ENCODE measurements around the gene AATK.
A peak's percentile ranks its signal among the peaks of the same experiment; 100 is the strongest.
"Not testable (repeated sequence)": the region's sequence is repeated elsewhere in the genome, so short reads cannot be mapped to it uniquely, and the experiment has no call there.

Gene AATK

DNA sequence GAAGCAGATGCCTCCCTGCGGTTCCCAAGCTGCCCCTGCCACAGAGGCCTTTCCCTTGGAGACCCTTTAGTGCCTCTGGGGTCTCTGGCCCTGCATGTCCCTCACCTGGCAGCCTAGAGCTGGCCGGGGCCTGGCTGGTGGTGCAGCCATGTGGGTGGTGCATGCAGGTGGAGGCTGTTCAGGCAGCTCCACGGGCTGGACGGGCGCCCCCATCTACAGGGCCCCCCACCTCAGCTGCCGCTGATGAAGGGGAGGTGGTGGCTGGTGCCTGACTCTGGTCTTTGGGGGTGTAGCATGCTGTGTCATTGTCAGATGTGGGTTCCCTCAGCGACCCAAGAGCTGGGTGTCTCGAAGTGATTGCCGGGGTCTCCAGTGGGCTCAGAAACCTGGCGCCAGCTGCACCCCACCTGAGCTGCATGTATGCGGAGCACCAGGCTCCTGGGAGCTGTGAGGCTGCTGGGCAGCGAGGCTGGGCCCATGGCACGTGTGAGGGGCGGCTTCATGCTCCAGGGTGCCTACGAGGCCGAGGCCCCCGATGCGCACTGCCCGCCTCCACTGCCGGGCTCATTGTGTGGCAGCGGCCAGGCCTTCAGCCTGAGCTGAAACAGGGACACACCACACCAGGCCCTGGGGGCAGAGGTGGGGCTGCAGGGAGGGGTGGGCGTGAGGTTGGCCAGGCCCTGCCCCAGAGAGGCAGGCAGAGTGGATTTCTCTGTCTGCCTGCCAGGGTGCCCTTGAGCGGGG, 74.1 kb downstream of the AATK start:
- DNase-seq (ENCODE audit: low spot score) = no peak

DNA sequence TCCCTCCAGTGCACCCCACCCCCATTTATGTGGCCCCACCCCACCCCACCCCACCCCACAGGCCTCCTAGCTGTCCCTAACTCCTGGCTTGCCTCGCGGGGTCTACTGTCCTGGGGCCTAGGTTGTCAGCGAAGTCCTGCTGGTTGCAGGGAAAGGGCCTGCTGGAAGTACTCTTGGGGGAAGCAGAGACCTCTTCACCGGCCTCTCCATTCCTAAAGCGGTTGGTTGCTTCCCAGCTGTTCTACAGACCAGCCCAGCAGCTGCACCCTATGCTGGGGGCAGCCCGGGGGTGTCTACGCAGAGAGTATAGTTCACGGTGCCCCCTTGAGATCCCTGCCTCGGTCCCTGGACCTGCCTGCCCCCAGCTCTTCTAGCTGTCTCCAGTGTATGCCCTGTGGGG, 74.9 kb downstream of the AATK start:
- DNase-seq (ENCODE audit: low spot score) = no peak

GRCh38 chr17:81090361-81091136, 75.5 kb downstream of the AATK start:
- DNase-seq (ENCODE audit: low spot score) = peak; percentile 32

DNA sequence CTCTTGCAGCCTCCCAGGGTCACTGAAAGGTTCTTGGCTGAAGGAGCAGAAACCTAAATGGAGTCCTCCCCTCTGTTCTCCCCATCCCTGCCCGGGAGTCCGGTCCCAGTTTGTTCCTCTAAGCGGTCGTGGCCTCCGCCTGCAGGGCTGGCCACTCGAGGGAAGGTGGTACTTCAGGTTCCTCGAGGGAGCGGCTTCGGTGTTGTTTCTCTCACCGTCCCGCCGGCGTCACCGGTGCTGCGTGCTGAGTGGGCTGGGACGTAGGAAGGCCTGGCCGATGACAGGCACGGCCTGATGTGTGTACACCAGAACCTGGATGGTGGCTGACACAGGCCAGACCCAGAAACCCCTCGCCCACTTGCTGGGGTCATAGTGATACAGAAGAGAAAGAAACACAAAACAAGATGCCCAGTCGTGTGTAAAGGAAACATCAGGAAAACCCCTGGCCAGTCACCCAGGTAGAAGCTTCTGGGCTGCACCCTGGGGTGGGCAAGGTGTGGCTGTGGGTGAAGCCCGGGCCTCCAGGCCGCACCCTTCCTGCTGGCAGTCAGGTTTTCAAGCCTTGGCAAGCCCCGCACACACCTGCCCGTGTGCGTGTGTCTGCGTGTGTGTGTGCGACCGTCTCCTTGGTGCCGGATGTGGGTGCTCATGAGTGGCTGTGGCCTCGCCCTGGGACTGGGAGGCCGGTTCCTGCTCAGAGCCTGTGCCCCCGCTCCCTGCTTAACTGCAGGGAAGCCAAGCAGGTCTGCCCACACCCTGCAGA, 79.1 kb downstream of the AATK start:
- no peak for DNase-seq (ENCODE audit: low spot score)

GRCh38 chr17:81085420-81085911, 80.6 kb downstream of the AATK start:
- no peak for DNase-seq (ENCODE audit: low spot score)

DNA sequence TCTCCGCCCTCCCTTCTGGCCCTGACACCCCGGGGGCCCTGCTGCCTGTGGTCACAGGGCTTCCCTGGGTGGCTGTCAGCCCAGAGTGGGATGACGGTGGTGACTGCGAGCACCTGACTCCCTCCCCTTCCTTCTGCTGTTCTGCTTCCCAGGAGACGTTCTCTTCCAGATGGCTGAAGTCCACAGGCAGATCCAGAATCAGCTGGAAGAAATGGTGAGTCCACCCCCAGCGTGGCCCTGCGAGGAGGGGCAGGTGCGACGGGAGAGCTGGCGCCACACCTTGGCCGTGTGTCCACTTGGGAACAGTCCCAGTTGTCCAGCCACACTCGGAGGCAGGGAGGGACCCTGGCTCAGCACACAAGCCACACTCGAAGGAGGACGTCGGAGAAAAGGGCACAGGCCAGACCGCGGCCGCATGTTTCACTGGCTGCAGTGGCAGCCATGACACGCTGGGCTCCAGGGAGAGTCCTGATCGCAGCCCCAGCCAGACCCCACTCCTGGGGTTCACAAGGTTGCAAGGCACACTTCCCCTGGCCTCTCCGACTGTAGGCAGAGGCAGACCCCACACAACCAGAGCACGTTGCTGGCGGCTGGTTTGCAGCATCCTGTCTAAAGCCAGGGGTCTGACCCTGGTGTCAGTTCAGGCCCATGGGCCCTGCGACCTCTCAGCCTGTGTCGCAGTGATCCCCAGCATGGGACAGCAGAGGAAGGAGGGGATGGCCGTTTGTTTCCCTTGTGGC, 81.2 kb downstream of the AATK start:
- DNase-seq (ENCODE audit: low spot score) = no peak

DNA sequence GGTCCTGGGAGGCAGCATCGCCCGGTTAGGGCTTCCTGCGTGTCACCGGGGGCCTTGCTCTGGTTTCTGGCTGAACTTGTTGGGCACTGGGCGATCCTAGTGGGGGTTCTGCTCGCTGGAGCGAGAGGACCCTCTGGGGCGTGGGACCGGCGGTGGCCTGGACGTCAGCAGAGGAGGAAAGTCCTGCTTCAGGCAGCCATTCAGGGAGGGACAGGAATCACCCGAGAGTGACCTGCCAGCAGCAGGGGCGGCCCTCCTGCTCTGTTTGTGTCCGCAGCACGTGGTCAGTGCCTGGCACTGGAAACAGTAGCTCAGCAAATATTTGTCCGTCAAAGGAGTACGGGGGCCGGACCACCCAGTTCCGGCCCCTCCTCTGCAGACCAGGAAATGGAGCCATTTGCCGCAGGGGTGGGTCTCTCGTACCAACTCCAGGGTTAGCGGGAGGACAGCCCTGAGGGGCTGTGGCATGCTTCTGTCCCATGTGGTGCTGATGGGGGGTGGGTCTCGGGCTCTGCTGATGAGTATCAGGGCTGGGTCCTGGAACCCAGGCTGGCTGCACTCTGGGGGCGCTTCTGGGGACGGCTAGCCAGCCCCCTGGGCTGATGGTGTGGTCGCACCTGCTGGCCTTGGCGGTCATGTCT, 82.8 kb downstream of the AATK start:
- no peak for DNase-seq (ENCODE audit: low spot score)

DNA sequence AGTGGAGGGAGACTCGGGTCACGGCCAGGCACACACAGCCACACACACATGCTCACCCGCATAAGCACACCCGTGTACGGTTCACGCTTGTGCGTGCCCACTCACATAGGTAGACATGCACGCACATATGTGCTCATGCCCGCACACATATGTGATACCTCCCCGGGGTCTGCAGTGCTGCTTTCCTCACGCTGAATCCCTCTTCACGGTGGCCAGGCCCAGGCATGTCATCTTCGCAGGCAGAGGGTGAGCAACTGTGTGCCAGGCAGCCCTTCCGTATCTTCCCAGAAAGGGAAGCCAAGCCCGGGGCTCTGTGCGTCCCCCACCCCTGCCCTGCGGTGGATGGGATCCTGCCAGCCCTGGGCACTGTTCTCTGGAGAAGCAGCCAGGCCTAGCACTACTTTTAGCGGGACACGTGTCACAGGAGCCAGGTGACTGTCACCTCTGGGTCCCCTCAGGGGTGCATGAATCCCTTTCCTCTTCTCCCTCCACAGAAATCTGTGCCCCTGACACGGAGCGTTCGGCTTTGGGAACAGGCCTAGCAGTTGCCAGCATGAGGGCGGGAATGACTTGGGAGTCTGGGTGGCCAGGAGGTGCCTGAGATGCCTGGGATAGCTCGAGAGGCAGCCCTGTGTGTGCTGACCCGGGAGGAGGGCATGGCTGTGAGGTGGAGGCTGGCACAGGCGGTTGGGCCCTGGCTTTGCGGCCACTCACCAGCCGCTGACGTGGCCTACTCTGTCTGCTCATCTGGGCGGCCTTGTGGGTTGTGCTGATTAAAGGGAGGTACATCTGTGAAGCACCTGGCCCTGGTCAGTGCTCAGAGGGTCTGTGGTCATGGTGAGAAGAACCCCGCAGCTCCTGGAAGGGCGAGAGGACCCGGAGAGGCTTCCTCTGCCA, 83.6 kb downstream of the AATK start:
- DNase-seq (ENCODE audit: low spot score) = no peak

DNA sequence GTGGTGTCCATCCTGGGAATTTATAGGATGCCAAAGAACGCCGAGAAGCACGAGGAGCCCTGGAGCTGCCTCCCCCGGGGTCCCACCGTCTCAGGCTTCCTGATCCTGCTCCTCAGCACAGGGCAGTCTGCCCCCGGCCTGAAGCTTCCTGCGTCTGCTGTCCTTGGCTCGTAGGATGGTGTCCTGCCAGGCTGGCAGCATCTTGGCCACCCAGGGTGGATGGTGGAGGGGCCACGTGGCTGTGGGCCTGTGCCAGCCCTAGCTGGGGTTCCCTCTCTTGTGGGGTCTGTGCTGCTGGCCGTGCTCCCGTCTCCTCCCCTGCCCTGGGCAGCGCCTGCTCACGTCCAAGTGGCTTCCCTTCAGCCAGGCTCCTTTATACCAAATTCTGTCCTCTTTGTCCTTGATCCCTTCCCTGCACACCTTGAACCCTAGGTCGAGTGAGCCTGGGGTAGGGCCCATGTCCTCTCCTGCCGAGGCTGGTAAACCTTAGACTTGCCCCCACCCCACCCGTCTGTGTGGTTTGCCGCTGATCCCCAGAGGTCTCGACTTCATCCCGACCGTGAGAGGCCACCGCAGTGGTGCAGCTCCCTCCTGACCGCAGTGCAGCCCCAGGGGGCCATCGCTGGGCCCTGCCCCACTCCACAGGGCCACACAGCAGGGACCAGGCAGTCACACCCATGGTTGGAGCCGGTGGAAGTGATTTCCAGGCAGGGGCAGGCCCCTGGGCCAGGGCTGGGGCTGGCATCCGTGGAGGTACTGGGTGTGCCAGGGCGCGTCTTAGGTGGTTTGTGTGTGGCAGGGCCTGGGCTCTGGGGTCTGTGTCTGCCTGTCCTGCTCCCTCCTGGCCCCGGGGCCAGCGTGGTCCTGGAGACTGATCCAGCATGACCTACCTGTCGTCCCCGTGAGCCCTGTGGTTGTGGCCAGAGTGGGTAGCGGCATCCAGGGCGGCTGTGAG, 84.5 kb downstream of the AATK start:
- no peak for DNase-seq (ENCODE audit: low spot score)

- no peak for DNase-seq (ENCODE audit: low spot score)
These were observed 86.0 kb downstream of the AATK start for GRCh38 chr17:81080019-81080418.

- not testable (repeated sequence) for DNase-seq (ENCODE audit: low spot score)
These were observed 87.8 kb downstream of the AATK start for GRCh38 chr17:81078026-81078913.

DNA sequence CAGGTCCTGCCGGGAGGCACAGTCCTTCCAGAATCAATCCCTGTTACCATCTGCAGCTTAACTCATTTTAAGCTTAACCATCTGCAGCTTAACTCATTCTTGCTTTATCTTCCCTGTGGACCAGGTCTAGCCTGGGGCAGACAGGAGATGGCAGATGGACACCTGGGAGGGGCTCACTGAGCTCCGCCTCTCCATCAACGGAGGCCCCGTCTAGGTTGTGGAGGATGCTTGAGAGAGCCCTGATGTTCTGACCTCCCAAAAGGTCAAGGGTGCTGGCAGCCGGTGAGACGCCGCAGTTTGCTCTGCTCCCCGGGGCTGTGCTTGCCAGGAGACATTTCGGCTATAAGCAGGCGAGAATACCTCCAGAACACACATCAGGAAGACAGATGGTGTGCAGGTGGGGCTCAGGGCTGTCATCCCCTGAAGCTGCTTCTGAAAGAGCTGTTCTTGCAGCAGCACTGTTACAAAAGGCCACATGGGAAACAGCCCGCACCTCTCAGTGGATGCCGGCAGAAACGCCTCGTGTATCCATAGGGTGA, 89.8 kb downstream of the AATK start:
- no peak for DNase-seq (ENCODE audit: low spot score)

GRCh38 chr17:81075307-81075706, 90.7 kb downstream of the AATK start:
- no peak for DNase-seq (ENCODE audit: low spot score)

- DNase-seq (ENCODE audit: low spot score) = no peak
These were observed 91.1 kb downstream of the AATK start for GRCh38 chr17:81074875-81075274.

- DNase-seq (ENCODE audit: low spot score) = no peak
These were observed 91.8 kb downstream of the AATK start for GRCh38 chr17:81073967-81074839.

DNA sequence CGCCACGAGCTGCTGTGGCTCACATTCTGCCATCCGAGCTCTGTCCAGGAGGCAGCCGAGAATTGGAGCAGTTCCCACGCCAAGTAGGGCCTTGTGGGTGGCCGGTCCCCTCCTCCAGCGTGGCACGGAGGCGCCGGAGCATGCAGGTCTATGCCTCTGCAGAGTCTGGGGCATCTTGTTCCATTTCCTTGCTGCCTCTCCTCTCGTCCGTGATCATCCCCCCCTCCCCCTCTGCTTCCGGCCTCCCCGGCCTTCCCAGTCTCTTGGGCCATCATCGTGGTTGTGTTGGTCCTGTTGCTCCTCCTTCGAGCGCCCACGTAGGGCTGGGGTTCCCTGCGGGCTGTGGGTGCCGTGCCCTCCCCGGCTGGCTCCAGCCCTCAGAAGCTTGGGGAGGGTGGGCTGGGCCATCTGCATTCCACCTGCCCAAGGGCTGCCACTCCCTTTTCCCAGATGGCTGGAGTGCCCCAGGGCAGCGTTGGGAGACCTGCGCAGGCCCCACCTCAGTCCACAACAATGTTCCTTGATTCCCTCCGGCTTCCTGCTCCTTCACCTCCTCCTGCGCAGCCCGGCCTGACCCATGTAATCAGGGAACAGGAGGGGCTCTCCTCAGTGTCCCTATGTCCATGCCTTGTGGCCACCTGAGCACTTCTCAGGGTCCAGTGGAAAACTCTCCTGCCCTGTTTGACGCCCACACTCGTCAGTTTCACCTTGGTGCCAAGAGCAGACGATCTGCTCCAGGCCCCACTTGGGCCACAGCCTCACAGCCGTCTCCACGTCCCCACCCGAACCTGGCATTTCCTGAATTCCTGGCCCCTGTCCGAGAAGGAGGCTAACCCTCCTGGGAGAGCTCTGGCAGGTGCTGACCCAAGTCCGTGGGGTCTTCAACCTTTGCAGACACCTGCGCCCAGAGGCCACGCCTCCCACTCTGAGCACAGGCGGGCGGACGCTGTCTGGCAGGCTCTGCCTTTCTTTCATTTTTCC, 94.0 kb downstream of the AATK start:
- DNase-seq (ENCODE audit: low spot score) = no peak
